ENCODE data around the gene DPYSL4. TPM values are rescaled to one million over a fixed set of nuclear protein-coding genes. Genes with fewer than 3 reads are reported as not detected.

The DPYSL4 gene
- total RNA-seq: 0.69 and 0.94 TPM in 2 replicates

DNA sequence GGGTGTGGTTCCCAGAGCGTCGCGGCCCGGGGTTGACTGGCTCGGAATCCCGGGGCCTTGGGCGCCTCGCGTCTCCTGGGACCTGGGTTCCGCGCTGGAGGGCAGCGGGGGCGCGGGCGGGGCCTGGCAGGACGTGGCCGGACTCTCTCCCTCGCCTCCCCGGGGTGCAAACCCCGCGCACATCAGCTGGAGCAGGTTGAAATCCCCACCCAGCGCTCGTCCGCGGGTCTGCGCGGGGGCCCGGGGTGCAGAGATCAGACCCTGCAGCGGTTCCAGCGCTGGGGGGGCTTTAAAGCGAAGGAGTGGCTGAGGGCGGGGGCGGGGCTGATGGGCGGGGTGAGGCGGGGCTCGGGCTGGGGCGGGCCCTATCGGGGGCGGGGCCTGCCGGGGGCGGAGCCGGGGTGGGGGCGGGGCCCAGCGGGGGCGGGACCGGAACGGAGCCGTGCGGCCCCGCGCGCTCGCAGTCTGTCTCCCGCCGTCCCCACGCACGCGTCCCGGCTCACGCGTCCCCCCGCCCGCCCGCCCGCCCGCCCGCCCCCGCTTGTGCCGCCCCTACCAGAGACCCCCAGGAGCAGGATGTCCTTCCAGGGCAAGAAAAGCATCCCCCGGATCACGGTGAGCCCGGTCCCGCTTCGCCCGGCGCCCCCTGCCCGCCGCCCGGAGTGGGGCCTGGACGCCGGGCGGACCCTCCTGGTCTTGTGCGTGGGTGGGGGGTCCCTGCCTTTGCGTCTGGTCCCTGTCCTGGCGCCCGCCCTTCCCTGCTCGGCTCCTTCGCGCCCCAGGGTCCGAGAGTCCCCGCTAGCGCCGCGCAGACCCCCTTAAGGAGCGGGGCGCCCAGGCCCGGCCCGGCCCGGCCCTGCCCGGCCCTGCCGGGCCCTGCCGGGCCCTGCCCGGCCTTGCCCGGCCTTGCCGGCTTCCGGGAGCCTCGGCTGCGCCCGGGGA is at the start of gene DPYSL4:
Gene DPYSL4, plus strand, starts transcription at position 461 of the 942 bp plus-strand sequence. Its CDS starts 116 bp downstream, at position 577.
- no peak for DNase-seq (ENCODE audit: low read depth)

DNA sequence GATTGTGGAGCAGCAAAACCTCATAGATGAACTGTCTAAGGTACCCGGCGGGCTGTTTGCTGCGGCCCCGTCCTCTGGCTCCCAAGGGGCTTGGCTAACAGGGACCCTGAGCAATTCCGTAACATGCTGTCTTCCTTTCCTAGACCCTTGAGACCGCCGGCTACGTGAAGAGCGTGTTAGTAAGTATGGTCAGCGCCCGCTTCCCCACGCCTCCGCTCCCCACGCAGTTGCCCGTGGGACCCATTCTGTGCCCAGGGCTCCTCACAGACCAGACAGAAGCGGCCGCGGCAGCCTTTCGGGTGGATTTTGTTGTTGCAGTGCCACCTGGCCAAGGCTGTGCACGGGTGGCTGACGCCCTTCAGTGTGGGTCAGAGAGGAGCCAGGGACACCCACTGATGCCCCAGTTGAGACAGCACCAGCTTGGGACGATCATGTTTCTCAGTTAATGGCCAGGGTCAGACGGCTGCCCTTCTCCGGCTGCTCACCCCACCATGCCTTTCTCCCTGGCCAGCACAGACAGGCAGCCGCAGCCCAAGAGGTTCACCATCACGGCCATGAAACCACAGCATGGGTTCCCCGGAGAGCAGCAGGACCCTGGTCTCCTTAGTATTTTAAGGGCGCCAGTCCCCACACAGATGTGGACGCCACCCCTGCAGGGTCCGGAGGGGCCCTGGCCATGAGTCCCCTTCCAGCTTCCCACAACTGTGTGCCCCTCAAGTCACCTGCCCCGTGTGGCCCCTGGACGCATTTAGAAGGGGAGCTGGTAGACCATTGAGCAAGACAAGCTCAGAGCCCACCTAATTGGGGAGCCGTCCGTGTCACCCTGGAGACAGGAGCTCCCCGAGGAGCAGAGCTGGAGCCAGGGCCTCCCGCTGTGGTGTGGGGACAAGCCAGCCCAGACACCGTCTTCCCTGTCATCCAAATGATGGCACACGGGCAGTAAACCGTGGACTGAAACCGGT is 49.4 kb upstream of the DPYSL4 start:
- no peak for DNase-seq (ENCODE audit: low read depth)

- no peak for DNase-seq (ENCODE audit: low read depth)
Observed at GRCh38 chr10:132138133-132138532, 48.6 kb upstream of the DPYSL4 start.

DNA sequence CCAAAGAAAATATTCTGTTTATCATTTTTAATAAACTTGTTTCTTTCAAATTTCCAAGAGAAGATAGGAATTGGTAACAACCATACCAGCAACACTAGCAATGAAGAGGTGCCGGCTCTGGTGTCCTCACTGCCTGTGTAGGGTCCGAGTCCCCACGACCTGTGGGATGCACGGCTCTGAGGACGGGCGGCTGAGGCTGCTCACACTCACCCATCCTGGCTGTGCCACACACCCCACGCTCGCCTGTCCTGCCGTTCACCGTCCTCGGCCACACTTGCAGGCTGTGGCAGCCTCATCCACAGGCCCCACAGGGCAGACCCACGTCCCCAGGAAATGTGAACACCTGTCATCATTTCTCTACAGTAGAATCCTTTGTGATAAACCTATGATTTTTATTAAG is 48.2 kb upstream of the DPYSL4 start:
- no peak for DNase-seq (ENCODE audit: low read depth)

DNA sequence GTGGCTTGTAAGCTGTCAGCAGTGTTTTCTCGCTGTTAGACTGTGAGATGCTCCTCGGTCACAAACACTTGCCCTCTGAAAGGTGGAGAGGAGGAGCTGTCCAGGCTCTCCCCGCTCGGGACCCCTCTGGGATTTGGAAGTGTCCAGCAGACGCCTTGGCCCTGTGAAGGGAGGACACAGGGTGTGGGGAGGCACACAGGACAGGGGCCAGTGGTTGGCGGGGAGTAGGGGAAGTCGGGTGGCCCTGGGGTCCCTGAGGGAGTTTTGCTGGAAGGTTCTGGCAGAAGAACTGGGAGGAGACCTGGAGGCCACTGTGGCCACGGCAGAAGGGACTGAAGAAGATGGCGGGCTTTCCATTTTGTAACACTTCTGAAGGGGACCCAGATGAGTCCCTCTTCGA is 47.2 kb upstream of the DPYSL4 start:
- DNase-seq (ENCODE audit: low read depth): no peak

GRCh38 chr10:132140167-132140925 is 46.4 kb upstream of the DPYSL4 start:
- no peak for DNase-seq (ENCODE audit: low read depth)

DNA sequence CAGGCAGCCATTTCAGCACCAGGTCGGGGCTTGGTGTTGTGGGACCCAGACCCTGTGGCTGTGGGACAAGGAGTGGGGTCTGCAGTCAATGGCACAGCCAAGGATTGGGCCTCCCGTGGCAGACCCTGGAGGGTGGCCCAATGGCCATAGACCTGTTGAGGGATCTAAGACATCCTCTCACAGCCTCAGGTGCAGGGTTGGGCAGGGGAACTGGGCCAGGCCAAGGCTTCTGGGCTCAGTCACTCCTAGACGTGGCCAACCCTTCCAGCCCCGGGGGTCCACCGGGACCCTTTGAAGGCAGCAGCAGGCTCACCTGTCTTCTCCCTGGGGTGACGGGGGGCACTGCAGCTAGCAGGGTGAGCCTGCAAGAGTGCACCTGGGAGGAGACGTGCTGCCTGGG is 45.7 kb upstream of the DPYSL4 start:
- DNase-seq (ENCODE audit: low read depth): no peak

DNA sequence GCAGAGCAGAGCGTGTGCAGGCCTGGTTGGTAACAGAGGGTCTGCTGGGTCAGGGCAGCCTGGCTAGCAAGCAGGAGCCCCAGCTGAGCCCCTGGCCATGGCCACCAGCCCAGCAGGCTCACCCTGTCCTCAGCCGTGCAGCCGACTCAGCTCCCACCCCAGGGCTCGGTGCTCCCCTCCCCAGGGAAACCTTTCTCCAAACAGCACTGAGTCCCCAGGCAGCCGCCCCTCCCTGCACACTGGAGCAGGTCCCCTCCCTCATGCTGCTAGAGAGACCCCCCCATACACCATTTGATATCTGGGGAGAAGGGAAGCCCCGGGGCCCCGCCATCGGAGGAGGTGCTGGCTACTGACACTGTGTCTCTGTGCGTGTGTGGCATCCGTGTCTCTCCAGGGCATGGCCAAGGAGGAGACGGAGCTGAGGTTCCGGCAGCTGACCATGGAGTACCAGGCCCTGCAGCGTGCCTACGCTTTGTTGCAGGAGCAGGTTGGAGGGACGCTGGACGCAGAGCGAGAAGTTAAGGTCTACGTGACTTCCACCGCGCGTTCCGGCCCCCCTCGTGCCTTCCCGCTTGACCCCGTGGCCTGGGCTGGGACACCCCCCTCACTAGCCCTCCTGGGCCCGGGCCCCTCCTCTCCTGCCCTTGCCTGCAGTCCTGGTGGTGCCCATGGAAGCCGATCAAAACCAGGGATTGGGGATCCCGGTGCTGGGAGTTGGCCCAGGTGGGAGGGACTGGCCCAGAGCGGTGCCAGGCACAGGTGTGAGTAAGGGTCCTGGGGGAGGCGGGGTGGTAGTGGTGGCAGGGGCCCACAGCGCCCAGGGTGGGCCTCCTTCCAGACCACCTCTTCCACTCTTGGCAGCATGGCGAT is 45.0 kb upstream of the DPYSL4 start:
- no peak for DNase-seq (ENCODE audit: low read depth)

DNA sequence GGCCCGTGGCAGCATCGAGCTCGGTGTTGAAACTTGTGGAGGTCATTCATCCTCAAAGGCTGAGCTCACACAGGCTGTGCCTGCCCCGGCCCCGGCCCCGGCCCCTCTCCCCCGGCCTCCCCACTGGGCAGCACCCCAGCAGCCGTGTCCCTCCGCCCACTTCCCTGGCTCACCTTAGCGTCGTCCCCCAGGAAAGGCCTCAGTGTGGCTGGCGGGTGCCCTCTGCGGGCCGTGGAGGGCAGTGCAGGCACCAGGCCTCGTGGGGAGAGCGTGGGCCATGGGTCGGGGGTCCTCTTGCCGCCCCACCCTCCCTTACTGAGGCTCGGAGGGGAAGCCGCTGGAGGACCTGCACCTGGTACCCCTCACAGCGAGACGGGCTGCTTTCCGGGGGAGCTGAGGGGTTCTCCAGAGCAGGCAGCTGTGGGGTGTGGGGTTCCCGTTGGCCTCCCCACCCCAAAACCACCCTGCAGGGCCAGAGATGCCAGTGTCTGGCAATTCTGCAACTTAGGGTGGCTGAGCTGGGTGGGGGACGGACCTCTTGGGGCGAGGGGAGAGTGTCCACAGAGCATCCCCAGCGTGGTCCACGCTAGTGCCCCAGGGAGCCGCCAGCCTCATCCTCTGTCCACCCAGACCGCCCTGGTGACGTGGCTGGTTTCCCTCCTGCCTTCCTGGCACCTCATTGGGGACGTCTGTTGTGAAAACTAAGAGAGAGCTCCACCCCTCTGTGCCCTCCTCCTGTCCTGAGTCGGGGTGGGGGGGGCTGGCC is 44.2 kb upstream of the DPYSL4 start:
- DNase-seq (ENCODE audit: low read depth): no peak

- no peak for DNase-seq (ENCODE audit: low read depth)
Observed at GRCh38 chr10:132143162-132143561, 43.6 kb upstream of the DPYSL4 start.

- no peak for DNase-seq (ENCODE audit: low read depth)
Observed at GRCh38 chr10:132144086-132144485, 42.7 kb upstream of the DPYSL4 start.

DNA sequence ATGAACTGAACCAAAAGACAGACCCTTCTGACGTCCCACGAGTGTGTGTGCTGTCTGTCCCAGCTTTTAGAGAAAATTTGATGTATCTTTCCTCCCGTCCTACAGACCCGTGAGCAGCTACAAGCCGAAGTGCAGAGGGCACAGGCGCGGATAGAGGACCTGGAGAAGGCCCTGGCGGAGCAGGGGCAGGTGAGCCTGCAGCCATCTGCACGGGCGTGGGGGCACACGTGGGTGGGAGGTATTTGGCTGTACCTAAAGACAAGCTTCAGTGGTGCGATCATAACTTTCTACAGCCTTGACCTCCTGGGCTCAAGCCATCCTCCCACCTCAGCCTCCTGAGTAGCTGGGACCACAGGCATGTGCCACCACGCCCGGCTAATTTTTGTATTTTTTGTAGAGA is 41.7 kb upstream of the DPYSL4 start:
- no peak for DNase-seq (ENCODE audit: low read depth)

DNA sequence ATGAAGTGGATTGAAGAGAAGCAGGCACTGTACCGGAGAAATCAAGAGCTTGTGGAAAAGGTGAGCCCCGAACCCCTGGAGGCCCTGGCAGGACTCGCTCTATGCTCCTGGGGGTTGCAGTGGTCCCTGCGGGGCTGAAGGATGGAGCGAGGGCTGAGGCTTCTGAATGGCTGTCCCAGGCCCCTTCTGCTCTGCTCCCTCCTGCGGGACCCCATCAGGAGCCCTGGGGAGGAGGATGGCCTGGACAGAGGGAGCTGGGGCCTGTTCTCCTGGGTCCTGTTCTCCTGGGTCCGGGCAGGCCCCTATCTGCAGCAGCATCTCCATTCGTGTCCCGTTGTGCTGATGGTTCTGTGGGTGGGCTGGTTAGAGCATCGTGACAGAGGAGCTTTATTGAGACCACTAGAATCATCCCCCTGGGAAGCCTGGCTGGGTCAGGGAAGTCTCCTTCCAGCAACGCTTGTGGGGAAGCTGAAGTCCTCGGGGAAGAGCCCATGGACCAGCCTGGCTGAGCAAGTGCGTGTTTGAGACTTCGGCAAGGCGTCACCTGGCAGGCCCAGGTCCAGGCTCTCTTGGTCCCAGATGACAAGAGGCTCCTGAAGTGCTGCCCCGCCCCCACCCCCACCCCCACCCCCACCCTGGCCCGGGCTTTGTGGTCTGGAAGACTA is 41.1 kb upstream of the DPYSL4 start:
- no peak for DNase-seq (ENCODE audit: low read depth)

DNA sequence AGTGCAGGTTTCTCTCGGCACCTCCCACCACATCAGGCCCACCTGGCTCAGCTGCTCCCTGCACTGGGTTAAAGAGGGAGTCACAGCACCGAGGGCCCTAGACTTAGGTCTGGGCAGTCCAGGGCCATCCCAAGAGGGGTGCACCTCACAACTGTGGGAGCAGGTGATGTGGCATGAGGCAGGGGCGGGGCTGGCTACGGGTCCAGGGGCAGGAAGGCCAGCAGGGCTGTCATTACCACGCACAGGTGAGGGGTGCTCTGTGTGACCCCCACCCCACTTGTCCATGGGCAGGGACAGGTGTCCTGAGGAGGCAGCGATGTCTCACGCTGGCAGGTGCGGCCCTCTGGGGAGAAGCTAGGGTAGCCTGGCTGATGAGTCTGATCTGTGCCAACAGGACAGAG is 40.5 kb upstream of the DPYSL4 start:
- DNase-seq (ENCODE audit: low read depth): no peak

DNA sequence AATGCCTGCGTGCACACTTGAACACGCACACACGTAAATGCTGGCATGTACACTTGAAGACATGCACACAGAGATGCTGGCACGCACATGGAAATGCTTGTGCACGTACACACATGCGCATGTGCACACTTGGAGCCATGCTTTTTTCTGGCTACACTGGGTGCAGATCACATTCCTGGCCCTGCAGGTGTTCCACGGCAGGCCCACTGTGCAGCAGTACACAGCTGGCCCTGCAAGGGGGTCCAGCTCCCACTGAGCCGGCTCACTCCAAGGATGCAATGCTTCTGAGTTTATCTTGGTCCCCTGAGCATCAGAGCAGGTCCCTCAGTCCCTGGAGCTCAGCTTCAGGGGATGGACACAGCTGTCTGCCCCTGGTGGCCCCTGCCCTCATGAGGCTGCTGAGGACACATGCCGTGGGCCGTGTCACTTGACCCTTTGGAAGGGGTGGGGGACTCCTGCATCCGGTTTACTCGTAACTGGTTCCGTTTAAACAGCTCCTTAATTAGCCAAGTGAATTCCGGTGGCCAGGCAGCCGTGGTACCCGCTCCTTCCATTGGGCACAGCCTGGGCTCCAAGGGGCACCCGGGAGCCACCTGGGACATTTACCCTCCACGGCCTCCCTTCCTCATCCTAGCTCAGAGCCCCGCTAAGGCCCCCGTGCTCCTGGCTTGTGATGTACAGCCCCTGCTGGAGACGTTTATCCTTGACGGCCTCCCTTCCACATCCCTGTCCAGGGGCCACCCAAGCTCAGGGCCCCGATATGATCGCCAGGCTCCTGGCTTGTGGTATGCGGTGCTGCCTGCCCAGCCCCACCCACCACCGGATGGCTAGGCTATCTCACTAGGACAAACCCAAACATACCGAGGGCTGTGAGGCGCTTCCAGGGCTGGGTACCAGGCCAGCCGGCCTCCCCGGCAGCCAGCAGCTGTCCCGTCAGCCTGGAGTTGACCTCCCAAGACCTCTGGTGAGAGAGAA is 39.5 kb upstream of the DPYSL4 start:
- DNase-seq (ENCODE audit: low read depth): no peak

DNA sequence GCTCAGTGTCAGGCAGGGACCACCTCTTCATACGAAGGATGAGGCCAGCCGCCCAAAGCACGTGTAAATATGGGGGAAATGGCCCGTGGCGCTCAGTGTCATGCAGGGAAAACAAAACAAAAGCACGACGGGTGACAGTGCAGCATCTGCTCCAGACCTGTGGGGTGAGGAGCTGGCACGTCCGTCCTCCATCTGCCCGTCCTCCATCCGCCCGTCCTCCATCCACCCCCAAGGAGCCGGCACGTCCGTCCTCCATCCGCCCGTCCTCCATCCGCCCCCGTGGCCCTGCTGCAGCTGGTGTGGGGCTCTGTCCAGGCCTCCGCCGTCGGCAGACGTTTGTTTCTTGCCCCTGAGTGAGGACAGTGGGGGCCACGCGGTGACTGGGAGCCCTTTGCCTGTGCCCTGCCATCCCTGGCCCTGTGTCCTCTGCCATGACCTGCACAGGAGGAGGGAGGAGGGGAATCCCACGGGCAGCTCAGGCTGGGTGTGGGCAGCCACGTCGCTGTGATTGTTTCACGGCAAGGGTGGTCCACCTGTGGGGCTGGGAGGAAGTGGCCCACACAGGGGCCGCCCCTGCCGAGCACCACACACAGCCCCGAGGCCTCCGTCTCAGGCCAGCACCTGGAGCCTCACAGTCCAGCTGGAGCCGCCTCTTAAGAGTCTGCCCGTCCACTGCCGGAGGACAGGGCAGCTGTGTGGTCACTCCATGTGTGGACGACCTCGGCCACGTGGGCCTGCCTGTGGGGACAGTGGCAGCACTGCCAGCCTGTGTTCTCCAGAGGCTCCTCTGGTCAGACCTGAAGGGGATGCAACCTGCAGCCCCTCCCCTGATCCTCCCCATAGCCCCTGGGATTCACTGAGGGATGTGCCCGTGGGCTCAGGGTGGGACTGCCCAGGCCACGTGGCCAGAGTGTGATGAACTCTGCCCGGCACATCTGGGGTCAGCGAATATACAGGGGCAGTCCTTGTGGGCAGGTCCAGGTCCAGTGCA is 38.2 kb upstream of the DPYSL4 start:
- no peak for DNase-seq (ENCODE audit: low read depth)

DNA sequence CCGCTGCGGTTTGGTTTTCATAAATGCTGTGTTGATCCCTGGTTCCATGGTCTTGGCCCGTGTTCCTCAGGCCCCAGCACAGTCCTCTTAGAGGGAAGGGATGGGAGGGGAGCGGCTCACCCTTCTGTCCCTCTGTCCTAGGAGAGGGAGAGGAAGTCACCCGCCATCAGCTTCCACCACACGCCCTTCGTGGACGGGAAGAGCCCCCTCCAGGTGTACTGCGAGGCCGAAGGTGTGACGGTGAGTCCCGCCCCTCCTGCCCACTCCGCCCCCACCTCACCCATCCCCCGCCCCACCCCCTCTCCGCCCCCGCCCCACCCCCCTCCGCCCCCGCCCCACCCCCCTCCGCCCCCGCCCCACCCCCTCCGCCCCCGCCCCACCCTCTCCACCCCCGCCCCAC is 37.5 kb upstream of the DPYSL4 start:
- no peak for DNase-seq (ENCODE audit: low read depth)

All from renal cortical epithelial cell (primary cell).